ENCODE data around the gene GZMH. TPM values are rescaled to one million over a fixed set of nuclear protein-coding genes. Genes with fewer than 3 reads are reported as not detected.

The GZMH gene
- total and polyA plus RNA-seq, 2 of the 8 experiments (the other 6 are each of a cell fraction or from before 2014, with no cell fraction given), result not detected

- CTCF ChIA-PET (ENCODE audit: partially characterized antibody), result no interaction called here
- no peak overlapping the region for H2AFZ ChIP-seq (ENCODE audit: low read length)
- H2BK15ac ChIP-seq (ENCODE audit: low read length), result no peak overlapping the region
- no peak for DNase-seq (ENCODE audit: low read depth in 1 of 2, low spot score in 2 of 2)
- H3K9ac ChIP-seq (replicated peaks in 1 of 4; ENCODE audit: extremely low read depth in 1 of 4, low read depth in 3 of 4, low read length in 3 of 4), result no peak overlapping the region
- no peak overlapping the region for H3K23ac ChIP-seq (ENCODE audit: insufficient read length)
- no peak overlapping the region for H3K27ac ChIP-seq (ENCODE audit: low read depth, low read length)
- no peak overlapping the region for H2BK12ac ChIP-seq (ENCODE audit: low read depth, low read length)
- H3K56ac ChIP-seq (replicated peaks; ENCODE audit: insufficient read length, low read depth, low read length), result no peak overlapping the region
- H3K27me3 ChIP-seq (replicated peaks in 1 of 4; ENCODE audit: control insufficient read depth in 3 of 4, extremely low read depth in 1 of 4, insufficient read depth in 3 of 4, low read length in 3 of 4), result no peaks in the 10 kb centered on the region
- H3K4ac ChIP-seq (replicated peaks; ENCODE audit: insufficient read length, low read depth, low read length), result no peak overlapping the region
- no peak overlapping the region for H2BK120ac ChIP-seq (replicated peaks; ENCODE audit: low read depth, low read length)
- WGBS, 2 experiments (ENCODE audit: extremely low coverage in 1 of 2, insufficient coverage in 1 of 2, insufficient read length in 1 of 2, insufficient replicate concordance in 2 of 2, low coverage in 1 of 2, low lambda C conversion rate in 2 of 2, missing lambda C conversion rate in 1 of 2), result 85% methylated on average over 2 of the region's 2 CpGs; no CpG with 5 or more reads in 1 of the 2 experiments
- no peak overlapping the region for H3K4me2 ChIP-seq (ENCODE audit: insufficient read depth in 1 of 2, low read depth in 2 of 2, low read length in 2 of 2)
- no peaks in the 10 kb centered on the region for H4K20me1 ChIP-seq (replicated peaks in 1 of 2; ENCODE audit: control insufficient read depth in 1 of 2, insufficient read depth in 2 of 2, low read length in 2 of 2)
- no peak overlapping the region for H4K8ac ChIP-seq (ENCODE audit: extremely low read depth, insufficient read depth, low read length)
- no peaks in the 10 kb centered on the region for H3K79me2 ChIP-seq (ENCODE audit: control insufficient read depth in 1 of 2, insufficient read depth in 2 of 2, low read length in 2 of 2)
- FAIRE-seq, result no peak
- no peak overlapping the region for H2AK5ac ChIP-seq (ENCODE audit: low read depth, low read length)
- POLR2A ChIA-PET (ENCODE audit: partially characterized antibody), result no interaction called here
- H3K79me1 ChIP-seq (ENCODE audit: low read depth, low read length), result no peaks in the 10 kb centered on the region
- no peak overlapping the region for H2BK20ac ChIP-seq (ENCODE audit: low read length)
- H3K9me3 ChIP-seq (ENCODE audit: insufficient read depth in 2 of 2, low read depth in 1 of 2, low read length in 1 of 2), result peaks cover 8 to 15% of the 10 kb centered on the region in 2 experiments; a peak in 2 of 4 replicates
- H3K4me3 ChIP-seq (ENCODE audit: extremely low read depth in 1 of 4, insufficient read depth in 2 of 4, low read depth in 3 of 4, low read length in 4 of 4), result no peak overlapping the region
- H3K4me1 ChIP-seq (replicated peaks in 1 of 4; ENCODE audit: control insufficient read depth in 3 of 4, insufficient read depth in 4 of 4, low read length in 3 of 4), result no peaks in the 10 kb centered on the region
- no peak overlapping the region for H3K14ac ChIP-seq (ENCODE audit: insufficient read length)
- H2BK5ac ChIP-seq (ENCODE audit: low read depth, low read length), result no peak overlapping the region
- H4K5ac ChIP-seq (ENCODE audit: insufficient read length, low read depth, low read length), result no peak overlapping the region
- no peaks in the 10 kb centered on the region for H3K23me2 ChIP-seq (ENCODE audit: low read depth, low read length)
- H3K36me3 ChIP-seq (ENCODE audit: control insufficient read depth in 2 of 4, insufficient read depth in 4 of 4, low read length in 3 of 4), result no peaks in the 10 kb centered on the region
- no peak overlapping the region for H4K91ac ChIP-seq (replicated peaks; ENCODE audit: insufficient read length, low read length)
- H3K18ac ChIP-seq (ENCODE audit: extremely low read depth, low read length), result no peak overlapping the region
- TF ChIP-seq, protein P1, sequence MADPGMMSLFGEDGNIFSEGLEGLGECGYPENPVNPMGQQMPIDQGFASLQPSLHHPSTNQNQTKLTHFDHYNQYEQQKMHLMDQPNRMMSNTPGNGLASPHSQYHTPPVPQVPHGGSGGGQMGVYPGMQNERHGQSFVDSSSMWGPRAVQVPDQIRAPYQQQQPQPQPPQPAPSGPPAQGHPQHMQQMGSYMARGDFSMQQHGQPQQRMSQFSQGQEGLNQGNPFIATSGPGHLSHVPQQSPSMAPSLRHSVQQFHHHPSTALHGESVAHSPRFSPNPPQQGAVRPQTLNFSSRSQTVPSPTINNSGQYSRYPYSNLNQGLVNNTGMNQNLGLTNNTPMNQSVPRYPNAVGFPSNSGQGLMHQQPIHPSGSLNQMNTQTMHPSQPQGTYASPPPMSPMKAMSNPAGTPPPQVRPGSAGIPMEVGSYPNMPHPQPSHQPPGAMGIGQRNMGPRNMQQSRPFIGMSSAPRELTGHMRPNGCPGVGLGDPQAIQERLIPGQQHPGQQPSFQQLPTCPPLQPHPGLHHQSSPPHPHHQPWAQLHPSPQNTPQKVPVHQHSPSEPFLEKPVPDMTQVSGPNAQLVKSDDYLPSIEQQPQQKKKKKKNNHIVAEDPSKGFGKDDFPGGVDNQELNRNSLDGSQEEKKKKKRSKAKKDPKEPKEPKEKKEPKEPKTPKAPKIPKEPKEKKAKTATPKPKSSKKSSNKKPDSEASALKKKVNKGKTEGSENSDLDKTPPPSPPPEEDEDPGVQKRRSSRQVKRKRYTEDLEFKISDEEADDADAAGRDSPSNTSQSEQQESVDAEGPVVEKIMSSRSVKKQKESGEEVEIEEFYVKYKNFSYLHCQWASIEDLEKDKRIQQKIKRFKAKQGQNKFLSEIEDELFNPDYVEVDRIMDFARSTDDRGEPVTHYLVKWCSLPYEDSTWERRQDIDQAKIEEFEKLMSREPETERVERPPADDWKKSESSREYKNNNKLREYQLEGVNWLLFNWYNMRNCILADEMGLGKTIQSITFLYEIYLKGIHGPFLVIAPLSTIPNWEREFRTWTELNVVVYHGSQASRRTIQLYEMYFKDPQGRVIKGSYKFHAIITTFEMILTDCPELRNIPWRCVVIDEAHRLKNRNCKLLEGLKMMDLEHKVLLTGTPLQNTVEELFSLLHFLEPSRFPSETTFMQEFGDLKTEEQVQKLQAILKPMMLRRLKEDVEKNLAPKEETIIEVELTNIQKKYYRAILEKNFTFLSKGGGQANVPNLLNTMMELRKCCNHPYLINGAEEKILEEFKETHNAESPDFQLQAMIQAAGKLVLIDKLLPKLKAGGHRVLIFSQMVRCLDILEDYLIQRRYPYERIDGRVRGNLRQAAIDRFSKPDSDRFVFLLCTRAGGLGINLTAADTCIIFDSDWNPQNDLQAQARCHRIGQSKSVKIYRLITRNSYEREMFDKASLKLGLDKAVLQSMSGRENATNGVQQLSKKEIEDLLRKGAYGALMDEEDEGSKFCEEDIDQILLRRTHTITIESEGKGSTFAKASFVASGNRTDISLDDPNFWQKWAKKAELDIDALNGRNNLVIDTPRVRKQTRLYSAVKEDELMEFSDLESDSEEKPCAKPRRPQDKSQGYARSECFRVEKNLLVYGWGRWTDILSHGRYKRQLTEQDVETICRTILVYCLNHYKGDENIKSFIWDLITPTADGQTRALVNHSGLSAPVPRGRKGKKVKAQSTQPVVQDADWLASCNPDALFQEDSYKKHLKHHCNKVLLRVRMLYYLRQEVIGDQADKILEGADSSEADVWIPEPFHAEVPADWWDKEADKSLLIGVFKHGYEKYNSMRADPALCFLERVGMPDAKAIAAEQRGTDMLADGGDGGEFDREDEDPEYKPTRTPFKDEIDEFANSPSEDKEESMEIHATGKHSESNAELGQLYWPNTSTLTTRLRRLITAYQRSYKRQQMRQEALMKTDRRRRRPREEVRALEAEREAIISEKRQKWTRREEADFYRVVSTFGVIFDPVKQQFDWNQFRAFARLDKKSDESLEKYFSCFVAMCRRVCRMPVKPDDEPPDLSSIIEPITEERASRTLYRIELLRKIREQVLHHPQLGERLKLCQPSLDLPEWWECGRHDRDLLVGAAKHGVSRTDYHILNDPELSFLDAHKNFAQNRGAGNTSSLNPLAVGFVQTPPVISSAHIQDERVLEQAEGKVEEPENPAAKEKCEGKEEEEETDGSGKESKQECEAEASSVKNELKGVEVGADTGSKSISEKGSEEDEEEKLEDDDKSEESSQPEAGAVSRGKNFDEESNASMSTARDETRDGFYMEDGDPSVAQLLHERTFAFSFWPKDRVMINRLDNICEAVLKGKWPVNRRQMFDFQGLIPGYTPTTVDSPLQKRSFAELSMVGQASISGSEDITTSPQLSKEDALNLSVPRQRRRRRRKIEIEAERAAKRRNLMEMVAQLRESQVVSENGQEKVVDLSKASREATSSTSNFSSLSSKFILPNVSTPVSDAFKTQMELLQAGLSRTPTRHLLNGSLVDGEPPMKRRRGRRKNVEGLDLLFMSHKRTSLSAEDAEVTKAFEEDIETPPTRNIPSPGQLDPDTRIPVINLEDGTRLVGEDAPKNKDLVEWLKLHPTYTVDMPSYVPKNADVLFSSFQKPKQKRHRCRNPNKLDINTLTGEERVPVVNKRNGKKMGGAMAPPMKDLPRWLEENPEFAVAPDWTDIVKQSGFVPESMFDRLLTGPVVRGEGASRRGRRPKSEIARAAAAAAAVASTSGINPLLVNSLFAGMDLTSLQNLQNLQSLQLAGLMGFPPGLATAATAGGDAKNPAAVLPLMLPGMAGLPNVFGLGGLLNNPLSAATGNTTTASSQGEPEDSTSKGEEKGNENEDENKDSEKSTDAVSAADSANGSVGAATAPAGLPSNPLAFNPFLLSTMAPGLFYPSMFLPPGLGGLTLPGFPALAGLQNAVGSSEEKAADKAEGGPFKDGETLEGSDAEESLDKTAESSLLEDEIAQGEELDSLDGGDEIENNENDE (IDR thresholded peaks at IDR 0.05; ENCODE audit: insufficient replicate concordance, low read length), result no peak
These were observed 4.3 kb upstream of the GZMH start for GRCh38 chr14:24613747-24614146.
